Gastrocnemius medialis (tissue), 4 donors: ENCODE measurements around the gene SLC22A25.

ENCODE experiments used
- POLR2A ChIP-seq, 2 donors: fragments of 450-650 bp; IDR thresholded peaks; one replicate each; pipeline ENCODE4 v1.6.1; 2017; ENCODE audit warnings: antibody characterized with exemption in 2 of 2, mild to moderate bottlenecking in 2 of 2, moderate library complexity in 2 of 2
- TF ChIP-seq, protein P1 (sequence below), 5 experiments: fragments of 450-650 bp in 3 of 5; fragments of 200-600 bp in 2 of 5; sonication (generic) in 2 of 5; IDR thresholded peaks in 4 of 5; conservative IDR thresholded peaks in 1 of 5; 1 replicate in 4 of 5; 2 replicates in 1 of 5; pipeline ENCODE4 v1.5.1; 2016 to 2019; ENCODE audit warnings: antibody characterized with exemption in 5 of 5, mild to moderate bottlenecking in 3 of 5, moderate library complexity in 3 of 5

DNA sequence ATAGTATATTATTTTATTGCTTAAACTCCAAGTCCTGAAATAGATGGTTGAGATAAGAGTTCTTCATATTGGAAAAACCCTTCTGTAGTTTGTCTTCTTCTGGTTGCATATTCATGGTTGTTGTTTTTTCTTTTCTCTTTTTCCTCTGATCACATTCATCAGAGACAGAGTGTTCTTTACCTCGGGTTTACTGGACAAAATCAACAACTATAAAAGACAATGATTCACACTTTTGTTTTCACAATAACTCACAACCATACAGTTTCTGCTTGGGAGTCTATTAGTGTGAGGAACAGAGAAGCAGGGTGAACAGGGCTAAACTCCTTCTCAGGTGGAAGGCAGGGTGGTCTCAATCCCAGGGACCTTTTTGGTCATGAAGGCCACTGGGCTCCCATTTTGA lies 2.6 kb upstream of the SLC22A25 start:
- TF ChIP-seq, protein P1, sequence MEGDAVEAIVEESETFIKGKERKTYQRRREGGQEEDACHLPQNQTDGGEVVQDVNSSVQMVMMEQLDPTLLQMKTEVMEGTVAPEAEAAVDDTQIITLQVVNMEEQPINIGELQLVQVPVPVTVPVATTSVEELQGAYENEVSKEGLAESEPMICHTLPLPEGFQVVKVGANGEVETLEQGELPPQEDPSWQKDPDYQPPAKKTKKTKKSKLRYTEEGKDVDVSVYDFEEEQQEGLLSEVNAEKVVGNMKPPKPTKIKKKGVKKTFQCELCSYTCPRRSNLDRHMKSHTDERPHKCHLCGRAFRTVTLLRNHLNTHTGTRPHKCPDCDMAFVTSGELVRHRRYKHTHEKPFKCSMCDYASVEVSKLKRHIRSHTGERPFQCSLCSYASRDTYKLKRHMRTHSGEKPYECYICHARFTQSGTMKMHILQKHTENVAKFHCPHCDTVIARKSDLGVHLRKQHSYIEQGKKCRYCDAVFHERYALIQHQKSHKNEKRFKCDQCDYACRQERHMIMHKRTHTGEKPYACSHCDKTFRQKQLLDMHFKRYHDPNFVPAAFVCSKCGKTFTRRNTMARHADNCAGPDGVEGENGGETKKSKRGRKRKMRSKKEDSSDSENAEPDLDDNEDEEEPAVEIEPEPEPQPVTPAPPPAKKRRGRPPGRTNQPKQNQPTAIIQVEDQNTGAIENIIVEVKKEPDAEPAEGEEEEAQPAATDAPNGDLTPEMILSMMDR (IDR thresholded peaks at IDR 0.05 in 4 of 5, conservative IDR thresholded peaks at IDR 0.05 in 1 of 5), result no peak
- no peak for TF ChIP-seq POLR2A (IDR thresholded peaks at IDR 0.05)
